ENCODE results near the gene UBL4A. TPM values are rescaled to one million over a fixed set of nuclear protein-coding genes. Genes with fewer than 3 reads are reported as not detected.

The UBL4A gene
- total RNA-seq, 1 experiment from 2014 or later: 26.7 TPM

DNA sequence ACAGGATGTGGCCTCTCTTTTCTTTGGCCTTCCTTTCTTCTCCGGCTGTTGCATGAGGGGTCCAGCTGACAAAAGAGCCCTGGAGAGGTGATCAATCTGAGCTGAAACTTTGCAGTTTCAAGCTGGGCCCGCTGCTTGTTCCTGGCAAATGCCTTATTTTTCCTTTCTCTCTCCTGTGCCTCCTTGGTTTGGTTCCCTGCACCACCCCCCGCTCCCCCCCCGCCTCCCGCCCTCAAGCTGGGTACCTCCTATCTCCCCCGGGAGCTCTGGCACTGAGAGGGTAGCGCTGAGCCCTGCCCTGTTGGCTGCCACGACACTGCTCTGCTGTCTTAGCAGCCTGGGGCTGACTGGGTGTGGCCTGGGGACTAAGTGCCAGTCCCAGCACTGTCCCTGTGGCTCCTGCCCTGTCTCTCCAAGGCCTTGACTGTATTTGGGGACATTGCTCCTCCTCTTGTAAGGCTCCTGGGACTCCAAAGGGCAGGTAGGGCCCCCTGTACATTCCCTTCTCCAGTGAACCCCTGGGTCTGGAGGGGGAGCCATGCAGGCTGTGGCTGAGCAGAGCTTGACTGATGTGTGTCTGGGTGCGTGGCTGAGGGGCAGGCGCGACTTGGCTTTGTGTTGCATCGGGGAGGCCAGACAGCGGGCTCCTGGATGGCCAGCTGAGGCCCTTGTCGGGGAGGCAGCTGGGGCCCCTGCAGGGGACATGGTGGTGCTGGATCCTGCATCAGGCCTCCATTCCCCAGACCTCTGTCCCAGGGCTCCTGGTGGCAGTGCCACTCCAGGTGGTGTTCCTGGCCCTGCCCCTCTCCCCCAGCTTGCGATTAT lies 27.2 kb downstream of the UBL4A start:
- TF ChIP-seq, protein P1, sequence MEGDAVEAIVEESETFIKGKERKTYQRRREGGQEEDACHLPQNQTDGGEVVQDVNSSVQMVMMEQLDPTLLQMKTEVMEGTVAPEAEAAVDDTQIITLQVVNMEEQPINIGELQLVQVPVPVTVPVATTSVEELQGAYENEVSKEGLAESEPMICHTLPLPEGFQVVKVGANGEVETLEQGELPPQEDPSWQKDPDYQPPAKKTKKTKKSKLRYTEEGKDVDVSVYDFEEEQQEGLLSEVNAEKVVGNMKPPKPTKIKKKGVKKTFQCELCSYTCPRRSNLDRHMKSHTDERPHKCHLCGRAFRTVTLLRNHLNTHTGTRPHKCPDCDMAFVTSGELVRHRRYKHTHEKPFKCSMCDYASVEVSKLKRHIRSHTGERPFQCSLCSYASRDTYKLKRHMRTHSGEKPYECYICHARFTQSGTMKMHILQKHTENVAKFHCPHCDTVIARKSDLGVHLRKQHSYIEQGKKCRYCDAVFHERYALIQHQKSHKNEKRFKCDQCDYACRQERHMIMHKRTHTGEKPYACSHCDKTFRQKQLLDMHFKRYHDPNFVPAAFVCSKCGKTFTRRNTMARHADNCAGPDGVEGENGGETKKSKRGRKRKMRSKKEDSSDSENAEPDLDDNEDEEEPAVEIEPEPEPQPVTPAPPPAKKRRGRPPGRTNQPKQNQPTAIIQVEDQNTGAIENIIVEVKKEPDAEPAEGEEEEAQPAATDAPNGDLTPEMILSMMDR (IDR thresholded peaks at IDR 0.05; ENCODE audit: unreplicated experiment): no peak
- CTCF ChIA-PET: interaction anchor here (1.3 kb wide), 1 partner anchor 68 kb away, joined by 3 read pairs; no protein-coding TSS in a partner anchor

DNA sequence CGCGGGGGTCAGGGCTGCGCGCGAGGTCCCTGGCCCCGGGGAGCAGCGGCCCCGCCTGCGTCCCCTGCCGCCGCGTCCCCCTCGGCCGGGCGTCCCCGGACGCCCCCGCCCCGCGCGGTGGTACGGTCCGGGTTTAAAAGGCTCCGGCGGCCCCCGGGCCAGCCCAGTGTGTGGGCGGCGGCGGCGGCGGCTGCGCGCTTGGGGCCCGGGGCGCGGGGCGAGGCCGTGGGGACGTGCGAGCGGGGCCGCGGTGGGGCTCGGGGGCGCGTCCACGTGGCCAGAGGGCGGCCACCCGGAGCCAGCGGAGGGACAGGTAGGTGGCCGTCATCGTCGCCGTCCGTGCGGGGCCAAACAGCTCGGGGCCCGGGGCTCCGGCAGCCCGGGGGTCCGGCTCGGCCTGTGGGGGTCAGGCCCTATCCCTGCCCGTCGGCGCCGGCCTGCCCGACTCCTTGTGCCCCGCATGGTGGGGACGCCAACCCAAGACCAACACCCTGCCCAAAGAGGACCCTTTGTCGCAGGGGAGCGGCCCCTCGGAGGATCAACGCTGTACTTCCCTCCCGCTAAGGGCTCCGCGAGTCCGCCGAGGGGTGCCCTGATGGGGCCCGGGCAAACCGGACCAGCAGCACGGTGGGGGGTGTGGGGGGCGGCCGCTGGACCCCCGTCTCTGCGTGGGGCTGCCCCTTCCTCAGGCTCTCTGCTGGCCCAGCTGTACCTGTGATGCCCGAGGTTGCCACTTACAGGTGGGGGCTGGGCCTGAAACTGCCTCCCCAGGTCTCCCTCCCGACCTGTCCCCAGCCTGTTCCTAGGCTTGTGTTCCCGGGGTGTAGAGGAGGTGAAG lies 28.1 kb downstream of the UBL4A start, which contains the start of gene PLXNA3:
Gene PLXNA3 (plus strand): TSS at position 166 of the 838 bp plus-strand sequence. CDS start 1,903 bp downstream, outside the sequence.
- peak within 1 kb of the TSS; percentile 20 for H3K27ac Mint-ChIP-seq (ENCODE audit: low read depth, unreplicated experiment)
- H3K4me3 Mint-ChIP-seq (ENCODE audit: unreplicated experiment): peak within 1 kb of the TSS; percentile 84
- H3K36me3 Mint-ChIP-seq (ENCODE audit: insufficient read depth, unreplicated experiment): peaks cover 11% of the 10 kb centered on the region
- POLR2A ChIA-PET: interaction anchor here (0.7 to 1.9 kb wide), 7 partner anchors 20 to 90 kb away, joined by 3 to 12 read pairs (median 5); partner anchors contain the start of genes ATP6AP1, FAM3A, LAGE3 and SLC10A3
- intact Hi-C loops (cut with micrococcal nuclease): no loop called here
- peaks cover 23% of the 10 kb centered on the region for H3K27me3 Mint-ChIP-seq (ENCODE audit: insufficient read depth, unreplicated experiment)
- DNase-seq (ENCODE audit: unreplicated experiment): peak; percentile 28
- H3K4me1 Mint-ChIP-seq (ENCODE audit: insufficient read depth, unreplicated experiment): peaks cover 10% of the 10 kb centered on the region
- TF ChIP-seq, protein P1 (IDR thresholded peaks at IDR 0.05; ENCODE audit: unreplicated experiment): no peak
- CTCF ChIA-PET: no interaction called here
- BruUV-seq (replicated peaks): no TSS peak
- H3K9me3 Mint-ChIP-seq (ENCODE audit: unreplicated experiment): no peaks in the 10 kb centered on the region

More for the DNA sequence above, 27.2 kb downstream of the UBL4A start:
- Mint-ChIP-seq H3K27ac (ENCODE audit: low read depth, unreplicated experiment) (no peak overlapping the region), H3K36me3 (ENCODE audit: insufficient read depth, unreplicated experiment) (peaks cover 11% of the 10 kb centered on the region), H3K4me1 (ENCODE audit: insufficient read depth, unreplicated experiment) (peaks cover 10% of the 10 kb centered on the region), H3K27me3 (ENCODE audit: insufficient read depth, unreplicated experiment) (peaks cover 18% of the 10 kb centered on the region), H3K4me3 (ENCODE audit: unreplicated experiment) (peak overlapping the region; percentile 70), H3K9me3 (ENCODE audit: unreplicated experiment) (no peaks in the 10 kb centered on the region)
- POLR2A ChIA-PET: interaction anchor here (1.2 to 1.6 kb wide), 3 partner anchors 30 to 57 kb away, joined by 5 to 12 read pairs (median 7); partner anchors contain the start of genes ATP6AP1, FAM3A and SLC10A3
- BruUV-seq (replicated peaks): no TSS peak
- intact Hi-C loops (cut with micrococcal nuclease): no loop called here
- peak; percentile 29 for DNase-seq (ENCODE audit: unreplicated experiment)

DNA sequence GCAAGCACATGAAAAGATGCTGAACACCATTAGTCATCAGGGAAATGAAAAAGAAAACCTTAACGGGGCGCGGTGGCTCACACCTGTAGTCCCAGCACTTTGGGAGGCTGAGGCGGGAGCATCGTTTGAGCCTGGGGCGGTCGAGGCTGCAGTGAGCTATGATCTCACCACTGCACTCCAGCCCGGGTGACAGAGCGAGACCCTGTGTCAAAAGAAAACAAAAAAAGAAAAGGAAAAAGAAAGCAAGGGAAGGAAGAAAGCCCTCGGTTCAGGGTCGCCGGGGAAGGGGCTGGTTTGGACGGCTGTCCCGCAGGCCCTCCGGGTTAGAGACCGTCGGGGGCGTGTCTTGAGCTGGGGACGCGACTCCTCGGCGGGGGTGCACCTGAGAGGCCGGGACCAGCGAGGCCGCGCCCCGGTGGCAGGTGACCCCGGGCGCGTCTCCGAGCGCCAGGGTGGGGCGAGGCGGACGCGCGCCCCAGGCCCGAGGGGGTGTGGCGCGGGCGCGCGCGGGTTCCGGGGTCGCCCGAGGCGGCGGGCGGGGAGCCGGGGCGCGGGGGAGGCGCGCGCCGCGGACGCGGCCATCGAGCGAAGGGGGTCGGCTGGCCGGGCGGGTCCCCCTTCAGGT lies 28.8 kb downstream of the UBL4A start:
- Mint-ChIP-seq H3K9me3 (ENCODE audit: unreplicated experiment) (no peaks in the 10 kb centered on the region), H3K4me1 (ENCODE audit: insufficient read depth, unreplicated experiment) (peaks cover 10% of the 10 kb centered on the region), H3K36me3 (ENCODE audit: insufficient read depth, unreplicated experiment) (peaks cover 11% of the 10 kb centered on the region), H3K27me3 (ENCODE audit: insufficient read depth, unreplicated experiment) (peaks cover 30% of the 10 kb centered on the region), H3K27ac (ENCODE audit: low read depth, unreplicated experiment) (peak overlapping the region; percentile 20), H3K4me3 (ENCODE audit: unreplicated experiment) (peak overlapping the region; percentile 84)
- DNase-seq (ENCODE audit: unreplicated experiment): peak; percentile 25
- intact Hi-C loops (cut with micrococcal nuclease): no loop called here
- no TSS peak for BruUV-seq (replicated peaks)
- POLR2A ChIA-PET: interaction anchor here (0.6 to 1.9 kb wide), 9 partner anchors 11 to 89 kb away, joined by 3 to 7 read pairs (median 3); partner anchors contain the start of genes FAM50A, LAGE3 and SLC10A3
- TF ChIP-seq, protein P1 (IDR thresholded peaks at IDR 0.05; ENCODE audit: unreplicated experiment): no peak
- CTCF ChIA-PET: no interaction called here
